ENCODE measurements around the gene RAB27A. TPM values are rescaled to one million over a fixed set of nuclear protein-coding genes. Genes with fewer than 3 reads are reported as not detected.
A peak's percentile ranks its signal among the peaks of the same experiment; 100 is the strongest.

Gene RAB27A
- total and polyA plus RNA-seq, 2 donors (not counting 3 experiments of a cell fraction or from before 2014, with no cell fraction given) = 7.3 to 30.9 TPM

DNA sequence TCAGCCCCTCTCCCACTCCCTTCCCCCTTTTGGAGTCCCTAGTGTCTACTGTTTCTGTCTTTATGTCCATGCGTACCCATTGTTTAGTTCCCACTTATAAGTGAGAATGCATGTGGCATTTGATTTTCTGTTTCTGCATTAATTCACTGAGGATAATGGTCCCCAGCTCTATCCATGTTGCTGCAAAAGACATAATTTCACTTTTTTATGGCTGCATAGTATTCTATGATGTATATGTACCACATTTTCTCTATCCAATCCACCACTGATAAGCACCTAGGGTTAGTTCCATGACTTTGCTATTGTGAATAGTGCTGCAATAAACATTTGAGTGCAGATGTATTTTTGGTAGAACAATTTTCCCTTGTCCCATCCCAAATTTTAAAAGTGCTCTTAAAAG, 58.7 kb downstream of the RAB27A start:
- dilution Hi-C loops (cut with MboI; ENCODE audit: extremely low pct_ligation_motif_present, low sequenced_read_pairs) = no loop called here
- H3K27me3 ChIP-seq (ENCODE audit: control insufficient read depth in 2 of 2, insufficient read depth in 2 of 2, low read length in 2 of 2) = no peaks in the 10 kb centered on the region

DNA sequence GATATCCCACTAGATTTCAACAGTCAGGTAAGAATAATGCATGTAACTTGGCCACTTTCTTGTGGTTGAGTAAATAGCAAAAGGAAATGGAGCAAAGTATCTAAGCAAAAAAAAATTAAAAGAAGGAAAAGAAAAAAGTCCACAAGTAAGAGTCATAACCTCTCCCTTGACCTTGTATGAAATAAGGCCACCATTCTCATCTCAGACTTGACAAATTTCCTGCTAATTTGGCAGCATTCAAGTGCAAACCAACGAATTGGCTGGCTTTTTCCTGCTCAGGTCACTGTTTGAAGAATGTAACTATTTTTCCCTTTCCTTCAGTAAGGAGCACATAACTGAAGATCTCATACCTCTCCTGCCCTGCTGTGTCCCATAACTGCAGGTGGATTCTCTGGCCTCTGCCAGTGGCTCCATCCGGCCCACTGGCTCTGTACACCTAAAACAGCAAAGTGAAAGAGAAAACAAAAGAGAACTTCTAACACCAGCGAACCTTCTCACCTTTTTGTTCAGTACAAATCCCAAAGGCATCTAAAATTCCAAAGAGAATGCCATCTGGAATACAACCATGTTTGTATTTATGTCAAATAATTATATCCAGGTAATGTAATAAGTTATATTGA, 59.5 kb downstream of the RAB27A start:
- intact Hi-C loops (cut with micrococcal nuclease) = loop anchor here (1.0 kb wide), 1 partner anchor 52 kb away; no protein-coding TSS in a partner anchor
- no peaks in the 10 kb centered on the region for H3K9me1 ChIP-seq (replicated peaks; ENCODE audit: control insufficient read depth, extremely low read depth, insufficient read depth, low read length)
- H3K4me1 ChIP-seq (ENCODE audit: control insufficient read depth, extremely low read depth, insufficient read depth, low read length) = peaks cover 18% of the 10 kb centered on the region
- H3K36me3 ChIP-seq (ENCODE audit: control insufficient read depth in 2 of 2, extremely low read depth in 1 of 2, insufficient read depth in 2 of 2, low read length in 2 of 2) = no peaks in the 10 kb centered on the region
- H4K20me1 ChIP-seq (replicated peaks; ENCODE audit: control insufficient read depth, extremely low read depth, insufficient read depth, low read length) = no peaks in the 10 kb centered on the region
- peak overlapping the region in 1 of 3 experiments; percentile 39 for H3K4me3 ChIP-seq (replicated peaks in 1 of 3; ENCODE audit: insufficient read depth in 1 of 3, low read depth in 1 of 3, low read length in 3 of 3)
- TSS peak; percentile 21 for BruUV-seq (replicated peaks)
- H3K27ac ChIP-seq (ENCODE audit: insufficient read depth, low read depth, low read length) = peak overlapping the region; percentile 62
- FAIRE-seq (peak; percentile 91), DNase-seq (ENCODE audit: low read depth, low spot score) (peak; percentile 80)
- peak overlapping the region; percentile 41 for H2AFZ ChIP-seq (ENCODE audit: low read depth, low read length)
- H3K79me2 ChIP-seq (ENCODE audit: control insufficient read depth, insufficient read depth, low read length) = no peaks in the 10 kb centered on the region
- no peaks in the 10 kb centered on the region for H3K9me3 ChIP-seq (replicated peaks; ENCODE audit: control insufficient read depth, insufficient read depth, low read length)
- ChIA-PET POLR2A (no interaction called here), CTCF (interaction anchor here (0.9 kb wide), 1 partner anchor 11 kb away, joined by 3 read pairs; no protein-coding TSS in a partner anchor)
- dilution Hi-C loops (cut with MboI; ENCODE audit: extremely low pct_ligation_motif_present, low sequenced_read_pairs) = no loop called here
- TF ChIP-seq FOS (IDR thresholded peaks at IDR 0.05; ENCODE audit: borderline replicate concordance, insufficient read depth, low read length) (peak; percentile 49), MYC (IDR thresholded peaks at IDR 0.05; ENCODE audit: low read depth, low read length) (no peak), EZH2 (IDR thresholded peaks at IDR 0.05; ENCODE audit: borderline replicate concordance, low read depth, low read length, severe bottlenecking) (no peak), GATA2 (IDR thresholded peaks at IDR 0.05; ENCODE audit: insufficient read depth, insufficient read length, low read depth, low read length) (peak; percentile 23)
- peak overlapping the region; percentile 95 for H3K4me2 ChIP-seq (ENCODE audit: insufficient read depth, low read length)
- peak overlapping the region; percentile 10 for H3K9ac ChIP-seq (replicated peaks; ENCODE audit: extremely low read depth, insufficient read depth, low read length)
- H3K27me3 ChIP-seq (ENCODE audit: control insufficient read depth in 2 of 2, insufficient read depth in 2 of 2, low read length in 2 of 2) = no peaks in the 10 kb centered on the region

More for the DNA sequence above, 58.7 kb downstream of the RAB27A start:
- H3K4me2 ChIP-seq (ENCODE audit: insufficient read depth, low read length) = no peak overlapping the region
- TF ChIP-seq POLR2AphosphoS5 (IDR thresholded peaks at IDR 0.05; ENCODE audit: insufficient read depth, low read depth, low read length) = no peak
- TF ChIP-seq MYC (IDR thresholded peaks at IDR 0.05; ENCODE audit: low read depth, low read length) = no peak
- no peak for TF ChIP-seq GATA2 (IDR thresholded peaks at IDR 0.05; ENCODE audit: insufficient read depth, insufficient read length, low read depth, low read length)
- TF ChIP-seq POLR2A (IDR thresholded peaks at IDR 0.05; ENCODE audit: low read depth, low read length) = no peak
- TF ChIP-seq, protein P1, sequence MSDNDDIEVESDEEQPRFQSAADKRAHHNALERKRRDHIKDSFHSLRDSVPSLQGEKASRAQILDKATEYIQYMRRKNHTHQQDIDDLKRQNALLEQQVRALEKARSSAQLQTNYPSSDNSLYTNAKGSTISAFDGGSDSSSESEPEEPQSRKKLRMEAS (IDR thresholded peaks at IDR 0.05; ENCODE audit: insufficient read depth, insufficient read length) = no peak
- TF ChIP-seq FOS (IDR thresholded peaks at IDR 0.05; ENCODE audit: borderline replicate concordance, insufficient read depth, low read length) = no peak
- no peaks in the 10 kb centered on the region for H3K36me3 ChIP-seq (ENCODE audit: control insufficient read depth in 2 of 2, extremely low read depth in 1 of 2, insufficient read depth in 2 of 2, low read length in 2 of 2)
- H3K4me1 ChIP-seq (ENCODE audit: control insufficient read depth, extremely low read depth, insufficient read depth, low read length) = peaks cover 18% of the 10 kb centered on the region
- H3K79me2 ChIP-seq (ENCODE audit: control insufficient read depth, insufficient read depth, low read length) = no peaks in the 10 kb centered on the region
- intact Hi-C loops (cut with micrococcal nuclease) = loop anchor here (1.0 kb wide), 1 partner anchor 51 kb away; no protein-coding TSS in a partner anchor
- H4K20me1 ChIP-seq (replicated peaks; ENCODE audit: control insufficient read depth, extremely low read depth, insufficient read depth, low read length) = no peaks in the 10 kb centered on the region
- ChIA-PET CTCF (interaction anchor here (0.8 to 2.1 kb wide), 4 partner anchors 10 to 205 kb away, joined by 3 to 11 read pairs (median 4); no protein-coding TSS in a partner anchor), POLR2A (no interaction called here)
- H3K9me1 ChIP-seq (replicated peaks; ENCODE audit: control insufficient read depth, extremely low read depth, insufficient read depth, low read length) = no peaks in the 10 kb centered on the region
- no peak overlapping the region for H3K4me3 ChIP-seq (replicated peaks in 1 of 3; ENCODE audit: insufficient read depth in 1 of 3, low read depth in 1 of 3, low read length in 3 of 3)
- H3K9me3 ChIP-seq (replicated peaks; ENCODE audit: control insufficient read depth, insufficient read depth, low read length) = no peaks in the 10 kb centered on the region
- no peak overlapping the region for H2AFZ ChIP-seq (ENCODE audit: low read depth, low read length)
- no peak overlapping the region for H3K27ac ChIP-seq (ENCODE audit: insufficient read depth, low read depth, low read length)
- DNase-seq (ENCODE audit: low read depth, low spot score) (no peak), FAIRE-seq (no peak)
- no TSS peak for BruUV-seq (replicated peaks)
- H3K9ac ChIP-seq (replicated peaks; ENCODE audit: extremely low read depth, insufficient read depth, low read length) = no peak overlapping the region
